HG03060 (cell line): ENCODE measurements around the gene FAM234B.

Experiments used
- ATAC-seq: cut with Tn5 transposase; IDR thresholded peaks from one replicate; pipeline ENCODE4 v1.9.1; 2021; ENCODE audit warnings: low read depth, moderate number of reproducible peaks; ENCODE audit not compliant: unreplicated experiment

The FAM234B gene

GRCh38 chr12:13105781-13106180 lies 61.6 kb downstream of the FAM234B start:
- no peak for ATAC-seq

DNA sequence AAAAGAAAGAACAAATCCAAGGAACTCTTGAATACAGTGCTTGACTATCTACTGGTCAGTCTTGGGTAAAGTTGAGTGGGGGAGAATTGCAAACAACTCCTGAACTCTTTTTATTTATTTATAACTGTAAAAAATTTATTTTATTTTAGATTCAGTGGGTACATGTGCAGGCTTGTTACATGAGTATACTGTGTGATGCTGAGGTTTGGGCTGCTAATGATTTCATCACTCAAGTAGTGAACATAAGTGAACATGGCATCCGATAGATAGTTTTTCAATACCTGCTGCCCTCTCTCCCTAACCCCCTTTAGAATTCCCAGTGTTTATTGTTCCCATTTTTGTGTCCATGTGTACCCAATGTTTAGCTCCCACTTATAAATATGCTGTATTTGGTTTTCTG lies 62.5 kb downstream of the FAM234B start:
- ATAC-seq, result no peak

- no peak for ATAC-seq
These were observed 68.8 kb downstream of the FAM234B start for GRCh38 chr12:13112968-13113367.

- ATAC-seq, result no peak
These were observed 70.3 kb downstream of the FAM234B start for GRCh38 chr12:13114251-13115052.

- no peak for ATAC-seq
These were observed 72.1 kb downstream of the FAM234B start for GRCh38 chr12:13116259-13116658.

GRCh38 chr12:13117029-13117428 lies 72.8 kb downstream of the FAM234B start:
- no peak for ATAC-seq

DNA sequence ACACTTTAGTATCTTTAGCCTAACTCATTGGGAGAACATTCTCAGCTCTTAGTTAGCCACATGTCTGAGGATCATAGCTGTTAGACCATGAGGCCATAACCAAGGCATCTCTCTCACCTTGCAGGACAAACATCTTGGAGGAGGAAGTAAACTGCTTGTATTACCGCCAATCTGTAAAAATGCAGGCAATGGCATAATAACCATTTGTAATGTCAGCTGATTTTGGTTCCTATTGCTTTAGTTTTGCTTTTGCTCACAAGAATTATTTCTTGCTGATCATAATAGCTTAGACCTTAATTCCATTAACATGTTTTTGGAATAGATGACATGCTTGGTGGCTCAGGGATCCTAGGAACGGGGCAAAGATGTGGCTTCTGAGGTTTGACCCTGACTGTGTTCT lies 75.6 kb downstream of the FAM234B start:
- no peak for ATAC-seq

DNA sequence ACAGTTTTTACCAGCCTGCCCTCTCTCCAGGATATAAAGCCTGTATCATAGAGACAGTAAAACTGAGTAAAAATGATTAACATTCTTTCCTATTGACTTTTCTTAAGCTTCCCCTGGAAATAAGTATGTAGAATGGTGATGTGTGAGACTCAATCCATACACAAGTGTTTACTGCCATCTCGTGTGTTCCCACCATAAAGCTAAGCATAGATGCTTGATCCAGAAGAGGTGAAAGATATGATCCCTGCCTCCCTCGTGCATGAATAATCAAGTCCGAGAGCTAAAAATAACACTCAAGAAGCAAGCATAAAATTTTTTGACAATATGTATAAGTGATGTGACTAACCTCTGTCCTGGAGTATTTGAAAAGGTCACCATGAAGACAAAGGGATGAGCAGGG lies 76.2 kb downstream of the FAM234B start:
- ATAC-seq, result no peak

DNA sequence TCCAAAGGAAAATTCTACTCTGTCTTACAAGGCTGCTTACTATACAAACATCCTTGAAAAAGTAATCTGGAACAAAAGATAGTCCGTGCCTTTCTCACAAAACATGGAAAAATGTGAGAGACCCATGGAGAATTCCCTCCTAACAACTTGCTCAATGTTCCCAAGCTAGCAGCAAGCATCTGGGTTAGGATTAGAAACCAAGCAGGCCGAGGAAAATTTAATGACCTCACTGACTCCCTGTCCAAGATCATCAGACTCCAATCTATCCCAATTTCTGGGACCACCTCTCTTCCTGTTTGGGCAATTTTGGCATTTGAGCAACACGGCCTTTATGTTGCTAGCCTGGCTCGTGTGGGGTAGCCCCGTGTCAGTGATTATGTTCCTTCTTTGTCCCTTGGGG lies 77.4 kb downstream of the FAM234B start:
- no peak for ATAC-seq

DNA sequence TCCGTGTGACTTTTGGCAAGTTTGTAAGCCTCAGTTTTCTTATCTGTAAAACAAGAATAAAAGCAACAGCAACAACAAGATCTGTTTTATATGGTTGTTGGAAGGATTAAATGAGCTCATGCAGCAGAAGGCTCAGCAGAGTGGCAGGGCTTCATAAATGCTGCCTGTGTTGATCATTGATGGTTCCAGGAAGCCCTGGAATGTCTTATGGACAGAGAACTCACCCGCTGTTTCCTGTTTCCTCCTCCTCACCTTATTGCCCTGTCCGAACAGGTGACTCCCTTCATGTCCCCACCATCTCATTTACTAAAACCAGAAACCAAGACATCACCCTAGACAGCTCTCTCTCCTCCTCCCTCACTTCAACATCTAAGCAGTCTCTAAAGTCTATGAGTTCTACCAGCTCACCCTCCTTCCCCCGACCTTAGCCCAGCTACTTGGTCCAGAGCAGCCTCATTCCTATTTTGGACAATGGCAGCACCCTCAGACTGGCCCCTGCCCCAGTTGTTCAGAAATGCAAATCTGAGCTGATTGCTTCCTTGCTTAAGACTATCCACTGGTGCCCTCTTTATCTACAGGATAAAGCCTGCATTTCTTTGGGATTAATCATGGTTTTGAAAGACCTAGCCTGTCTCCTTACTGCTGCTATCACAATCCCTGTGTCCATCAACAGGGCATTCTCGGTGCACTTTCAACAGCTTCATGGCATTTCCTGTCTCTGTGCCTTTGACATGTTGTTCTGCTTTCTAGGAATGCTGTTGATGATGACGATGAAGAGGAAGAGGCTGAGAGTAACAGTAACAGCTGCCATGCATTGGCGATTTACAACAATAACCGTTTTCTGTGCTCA lies 80.7 kb downstream of the FAM234B start:
- no peak for ATAC-seq

GRCh38 chr12:13125996-13126395 lies 81.8 kb downstream of the FAM234B start:
- no peak for ATAC-seq

GRCh38 chr12:13126494-13126893 lies 82.3 kb downstream of the FAM234B start:
- ATAC-seq, result no peak

DNA sequence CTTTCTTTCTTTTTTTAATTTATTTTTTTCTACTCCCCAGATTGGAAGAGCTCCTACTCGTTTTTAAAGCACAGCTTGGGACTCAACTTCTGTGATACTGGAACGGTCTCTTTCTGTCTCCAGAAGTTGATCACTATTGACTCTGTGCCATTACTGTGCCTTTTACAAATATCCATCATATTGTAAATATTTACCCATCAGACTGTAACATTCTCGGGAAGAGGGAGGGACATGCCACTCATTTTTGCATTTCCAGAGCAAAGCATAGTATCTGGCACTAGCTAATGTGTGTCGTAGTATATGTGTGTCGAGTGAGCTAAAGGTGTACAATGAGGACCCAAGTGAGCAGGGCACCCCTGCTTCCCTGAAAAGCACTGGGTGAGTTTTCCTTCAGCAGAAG lies 83.3 kb downstream of the FAM234B start:
- ATAC-seq, result no peak

DNA sequence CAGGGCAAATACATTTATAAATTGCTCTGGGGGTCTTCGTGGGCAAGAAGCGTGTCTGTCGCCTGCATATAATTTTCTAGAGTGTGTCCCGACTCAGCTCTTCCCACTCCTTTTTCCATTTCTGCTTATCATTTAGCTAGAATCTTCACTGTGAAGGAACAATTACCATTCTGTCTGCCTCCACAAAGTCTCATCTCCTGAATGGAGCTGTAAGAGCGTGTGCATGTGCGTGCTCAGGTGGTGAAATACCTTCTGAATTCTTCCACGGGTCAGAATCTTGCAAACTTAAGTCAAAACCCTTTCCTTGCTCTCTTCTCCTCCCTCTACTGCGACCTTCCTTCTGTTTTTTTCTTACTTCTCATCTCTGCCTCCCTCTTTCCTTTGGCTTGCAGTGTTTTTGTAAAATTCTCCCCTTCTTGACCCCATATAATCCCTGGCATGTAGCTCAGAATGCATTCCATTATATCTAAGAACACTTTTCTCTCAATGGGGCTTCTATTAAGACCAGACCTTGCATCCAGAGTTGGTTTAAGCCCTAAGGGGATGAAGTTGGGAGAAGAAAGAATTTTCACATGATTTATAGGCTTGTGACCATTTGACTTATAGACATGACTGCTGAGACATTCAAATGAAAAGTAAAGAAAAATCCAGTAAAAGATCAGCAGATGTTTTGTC lies 84.2 kb downstream of the FAM234B start:
- no peak for ATAC-seq

DNA sequence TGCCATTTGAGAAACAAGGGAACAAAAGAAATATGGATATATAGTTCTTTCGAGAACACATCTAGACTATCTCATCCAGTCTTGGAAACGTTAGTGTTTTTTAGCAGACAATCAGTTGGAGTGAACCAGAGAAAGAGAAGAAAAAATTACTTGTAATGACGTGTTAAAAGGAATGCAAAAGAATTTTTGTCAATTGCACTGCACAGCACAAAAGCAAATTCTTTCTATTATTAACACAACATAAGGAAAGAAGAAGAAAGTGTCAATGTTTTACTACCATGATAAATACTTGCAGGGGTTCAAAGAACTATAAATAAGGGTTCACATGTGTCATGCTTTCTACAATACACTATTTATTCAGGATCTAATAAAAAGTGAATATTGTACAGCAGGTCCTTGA lies 86.8 kb downstream of the FAM234B start:
- ATAC-seq, result no peak
